OCI-LY7 (cell line): ENCODE data around the gene GRAP2. TPM values are rescaled to one million over a fixed set of nuclear protein-coding genes. Genes with fewer than 3 reads are reported as not detected.

Experiments used
- BruUV-seq: library from RNA; stranded (reverse); fragments of 400-500 nt; replicated peaks from 2 replicates; lab custom pipeline; 2021; lab: Mats Ljungman, UMichigan
- CTCF ChIA-PET: fragments of 300-600 bp; sonication (Branson Sonifier 250); formaldehyde crosslinking; loops from one replicate; lab custom pipeline; 2022; ENCODE audit warnings: antibody characterized with exemption; ENCODE audit not compliant: unreplicated experiment; lab: Charles Lee
- POLR2A ChIA-PET: fragments of 300-600 bp; sonication (Branson Sonifier 250); formaldehyde crosslinking; loops from one replicate; lab custom pipeline; 2022; ENCODE audit warnings: antibody characterized with exemption; lab: Charles Lee
- DNase-seq: peaks from one replicate; pipeline ENCODE4 v3.0.0-alpha.2; 2015; ENCODE audit warnings: low spot score
- H2AFZ ChIP-seq: fragments of 200-600 bp; sonication (generic), shearing (Covaris generic); 2 replicates; pipeline ENCODE4 v1.6.1; 2014; ENCODE audit warnings: mild to moderate bottlenecking, antibody characterized with exemption, low read length, moderate library complexity
- H3K27ac ChIP-seq: fragments of 200-600 bp; sonication (generic); 2 replicates; pipeline ENCODE4 v1.5.1; 2014; ENCODE audit warnings: mixed run types, low read depth, mild to moderate bottlenecking, moderate library complexity, low read length, inconsistent platforms; ENCODE audit not compliant: poor library complexity, severe bottlenecking
- H3K36me3 ChIP-seq: fragments of 200-600 bp; sonication (generic); 2 replicates; pipeline ENCODE4 v1.6.1; 2014; ENCODE audit warnings: mild to moderate bottlenecking, antibody characterized with exemption, low read length, moderate library complexity, mixed read lengths; ENCODE audit not compliant: insufficient read depth
- H3K4me1 ChIP-seq: fragments of 200-600 bp; sonication (generic); 2 replicates; pipeline ENCODE4 v1.5.1; 2014; ENCODE audit warnings: mild to moderate bottlenecking, low read length; ENCODE audit not compliant: insufficient read depth, poor library complexity, severe bottlenecking
- H3K4me2 ChIP-seq: fragments of 200-600 bp; sonication (generic); 2 replicates; pipeline ENCODE4 v1.6.1; 2014; ENCODE audit warnings: mild to moderate bottlenecking, low read length
- H3K4me3 ChIP-seq: fragments of 200-600 bp; sonication (generic); 2 replicates; pipeline ENCODE4 v1.5.1; 2014; ENCODE audit warnings: mild to moderate bottlenecking, low read depth, low read length; ENCODE audit not compliant: poor library complexity, severe bottlenecking
- H3K79me2 ChIP-seq: fragments of 200-600 bp; sonication (generic); 2 replicates; pipeline ENCODE4 v1.6.1; 2016; ENCODE audit warnings: low read depth, mild to moderate bottlenecking, low read length, moderate library complexity, mixed read lengths; ENCODE audit not compliant: insufficient read depth
- H3K9me2 ChIP-seq: fragments of 200-600 bp; sonication (generic); 2 replicates; pipeline ENCODE4 v1.6.1; 2016; ENCODE audit warnings: mild to moderate bottlenecking, low read length, mixed read lengths; ENCODE audit not compliant: insufficient read depth
- H3K9me3 ChIP-seq: fragments of 200-600 bp; sonication (generic); 2 replicates; pipeline ENCODE4 v1.6.1; 2014; ENCODE audit warnings: mild to moderate bottlenecking, mixed run types, low read length, mixed read lengths
- H4K20me1 ChIP-seq: fragments of 200-600 bp; sonication (generic); 2 replicates; pipeline ENCODE4 v1.6.1; 2014; ENCODE audit warnings: mild to moderate bottlenecking, antibody characterized with exemption, low read length, moderate library complexity, mixed read lengths; ENCODE audit not compliant: insufficient read depth
- EZH2phosphoT487 ChIP-seq: fragments of 200-600 bp; sonication (generic); IDR thresholded peaks from 2 replicates; pipeline ENCODE4 v1.6.1; 2018; ENCODE audit warnings: low read depth, borderline replicate concordance, mild to moderate bottlenecking, mixed run types, antibody characterized with exemption, low read length, moderate library complexity, mixed read lengths
- intact Hi-C: fragments of 100-400 bp; cut with micrococcal nuclease; formaldehyde crosslinking; loops from one replicate; pipeline ENCODE4 v1.10.0; 2022; ENCODE audit not compliant: unreplicated experiment
- total RNA-seq, 2 experiments: library from RNA; depleted of rRNA in 1 of 2; stranded (reverse); fragments of >200 nt in 1 of 2; shearing (Covaris generic) in 1 of 2; gene quantifications; 2 replicates each; pipeline ENCODE4 v1.2.3, GENCODE V29; 2014 to 2022
- TF ChIP-seq, protein P1 (sequence below): fragments of 200-600 bp; sonication (generic); conservative IDR thresholded peaks from 2 replicates; pipeline ENCODE4 v1.5.1; 2014; ENCODE audit warnings: mild to moderate bottlenecking, antibody characterized with exemption, low read length, moderate library complexity, mixed read lengths

The GRAP2 gene
- total RNA-seq, 2 experiments from 2014 or later: not detected

DNA sequence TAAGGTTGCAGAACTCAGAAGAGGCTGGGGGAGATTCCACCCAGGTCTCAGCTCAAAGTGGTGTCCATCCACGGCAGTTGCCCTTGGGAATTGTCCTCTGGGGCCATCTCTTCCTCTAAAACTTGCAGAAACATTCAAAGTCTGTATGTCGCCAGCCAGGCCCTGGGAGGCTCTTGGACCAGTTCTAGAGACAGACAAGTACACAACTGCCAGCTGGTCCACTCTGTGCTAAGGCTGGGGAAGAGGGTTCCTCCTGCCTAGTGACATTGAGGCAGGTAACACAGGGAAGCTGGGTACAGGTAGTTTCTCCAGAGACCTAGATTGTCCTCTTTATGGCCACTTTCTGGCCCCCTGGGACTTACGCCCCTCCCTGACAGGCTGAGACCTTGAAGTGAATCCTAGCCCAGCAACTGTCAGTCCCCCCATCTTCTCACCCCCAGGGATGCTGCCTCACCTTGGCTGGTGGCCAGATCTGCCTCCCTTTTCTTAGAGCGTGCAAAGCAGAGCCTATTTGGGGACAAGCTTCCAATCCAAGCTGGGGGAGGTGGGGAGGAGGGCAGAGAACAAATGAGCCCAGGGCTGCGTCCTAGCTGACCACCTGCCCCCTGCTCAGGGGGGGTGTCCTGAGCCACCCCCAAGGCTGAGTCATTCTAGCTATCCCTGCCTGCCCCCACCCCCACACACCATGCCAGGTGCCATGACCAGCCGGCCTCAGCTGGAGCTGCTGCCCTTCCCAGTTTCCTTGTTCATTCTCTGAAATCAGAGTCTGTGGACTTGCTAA is 102.2 kb downstream of the GRAP2 start:
- H3K79me2 ChIP-seq: no peaks in the 10 kb centered on the region
- ChIA-PET POLR2A (interaction anchor here (0.5 kb wide), 1 partner anchor 750 kb away, joined by 4 read pairs; no protein-coding TSS in a partner anchor), CTCF (no interaction called here)
- H3K36me3 ChIP-seq: no peaks in the 10 kb centered on the region
- TF ChIP-seq, protein P1, sequence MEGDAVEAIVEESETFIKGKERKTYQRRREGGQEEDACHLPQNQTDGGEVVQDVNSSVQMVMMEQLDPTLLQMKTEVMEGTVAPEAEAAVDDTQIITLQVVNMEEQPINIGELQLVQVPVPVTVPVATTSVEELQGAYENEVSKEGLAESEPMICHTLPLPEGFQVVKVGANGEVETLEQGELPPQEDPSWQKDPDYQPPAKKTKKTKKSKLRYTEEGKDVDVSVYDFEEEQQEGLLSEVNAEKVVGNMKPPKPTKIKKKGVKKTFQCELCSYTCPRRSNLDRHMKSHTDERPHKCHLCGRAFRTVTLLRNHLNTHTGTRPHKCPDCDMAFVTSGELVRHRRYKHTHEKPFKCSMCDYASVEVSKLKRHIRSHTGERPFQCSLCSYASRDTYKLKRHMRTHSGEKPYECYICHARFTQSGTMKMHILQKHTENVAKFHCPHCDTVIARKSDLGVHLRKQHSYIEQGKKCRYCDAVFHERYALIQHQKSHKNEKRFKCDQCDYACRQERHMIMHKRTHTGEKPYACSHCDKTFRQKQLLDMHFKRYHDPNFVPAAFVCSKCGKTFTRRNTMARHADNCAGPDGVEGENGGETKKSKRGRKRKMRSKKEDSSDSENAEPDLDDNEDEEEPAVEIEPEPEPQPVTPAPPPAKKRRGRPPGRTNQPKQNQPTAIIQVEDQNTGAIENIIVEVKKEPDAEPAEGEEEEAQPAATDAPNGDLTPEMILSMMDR: no peak
- TF ChIP-seq EZH2phosphoT487: no peak
- no peaks in the 10 kb centered on the region for H3K9me3 ChIP-seq
- no peak overlapping the region for H3K27ac ChIP-seq
- no peak overlapping the region for H3K4me2 ChIP-seq
- intact Hi-C loops: no loop called here
- H2AFZ ChIP-seq: no peak overlapping the region
- H3K4me3 ChIP-seq: no peak overlapping the region
- H4K20me1 ChIP-seq: no peaks in the 10 kb centered on the region
- DNase-seq: no peak
- no TSS peak for BruUV-seq
- no peaks in the 10 kb centered on the region for H3K9me2 ChIP-seq
- no peaks in the 10 kb centered on the region for H3K4me1 ChIP-seq

- Histone ChIP-seq H3K36me3 (no peaks in the 10 kb centered on the region), H3K79me2 (no peaks in the 10 kb centered on the region), H3K27ac (no peak overlapping the region), H2AFZ (no peak overlapping the region), H3K4me2 (no peak overlapping the region), H3K4me3 (no peak overlapping the region), H3K9me2 (no peaks in the 10 kb centered on the region), H3K9me3 (no peaks in the 10 kb centered on the region), H4K20me1 (no peaks in the 10 kb centered on the region), H3K4me1 (no peaks in the 10 kb centered on the region)
- intact Hi-C loops: no loop called here
- DNase-seq: no peak
- no TSS peak for BruUV-seq
- ChIA-PET POLR2A (no interaction called here), CTCF (no interaction called here)
- no peak for TF ChIP-seq EZH2phosphoT487
- TF ChIP-seq, protein P1: no peak
These were observed 104.0 kb downstream of the GRAP2 start for GRCh38 chr22:40004836-40005235.

DNA sequence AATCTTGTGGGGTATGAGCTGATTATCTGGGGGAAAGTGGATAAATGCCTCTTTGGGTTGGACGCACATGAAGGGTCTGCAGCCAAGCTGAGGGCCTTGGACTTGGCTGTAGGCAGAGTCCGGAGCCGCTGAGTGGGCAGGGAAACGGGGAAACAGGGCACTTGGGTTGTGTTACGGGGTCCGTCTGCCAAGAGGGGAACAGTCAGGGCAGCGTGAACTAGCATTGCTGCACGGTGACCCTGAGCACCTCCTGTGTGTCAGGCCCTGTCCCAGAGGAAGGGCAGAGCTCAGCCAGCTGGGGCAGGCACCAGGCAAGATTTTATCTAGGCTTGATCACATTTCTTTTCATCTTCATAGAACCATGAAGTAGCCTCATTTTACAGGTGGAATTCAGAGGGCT is 105.8 kb downstream of the GRAP2 start:
- H3K36me3 ChIP-seq: no peaks in the 10 kb centered on the region
- CTCF ChIA-PET: no interaction called here
- H3K27ac ChIP-seq: no peak overlapping the region
- POLR2A ChIA-PET: no interaction called here
- no peaks in the 10 kb centered on the region for H3K79me2 ChIP-seq
- no peaks in the 10 kb centered on the region for H3K4me1 ChIP-seq
- intact Hi-C loops: no loop called here
- H4K20me1 ChIP-seq: no peaks in the 10 kb centered on the region
- no peaks in the 10 kb centered on the region for H3K9me3 ChIP-seq
- no peak overlapping the region for H2AFZ ChIP-seq
- no peak for DNase-seq
- no TSS peak for BruUV-seq
- H3K9me2 ChIP-seq: no peaks in the 10 kb centered on the region
- no peak overlapping the region for H3K4me2 ChIP-seq
- TF ChIP-seq, protein P1: no peak
- TF ChIP-seq EZH2phosphoT487: no peak
- no peak overlapping the region for H3K4me3 ChIP-seq
